Hepatocyte (in vitro differentiated cells): ENCODE data around the gene DNAJB12. TPM values are rescaled to one million over a fixed set of nuclear protein-coding genes. Genes with fewer than 3 reads are reported as not detected.
A peak's percentile ranks its signal among the peaks of the same experiment; 100 is the strongest.
"Not testable (repeated sequence)": the region's sequence is repeated elsewhere in the genome, so short reads cannot be mapped to it uniquely, and the experiment has no call there.

Experiments used
- DNase-seq: peaks from one replicate; pipeline ENCODE4 v3.0.0-alpha.2; 2016; ENCODE audit warnings: low spot score
- H2AFZ ChIP-seq: fragments of 200-600 bp; sonication (generic); 2 replicates; pipeline ENCODE4 v1.6.0; 2016; ENCODE audit warnings: antibody characterized with exemption, mild to moderate bottlenecking
- H3K27ac ChIP-seq: fragments of 200-600 bp; sonication (generic); 2 replicates; pipeline ENCODE4 v1.5.1; 2016; ENCODE audit warnings: mild to moderate bottlenecking
- H3K27me3 ChIP-seq: fragments of 200-600 bp; sonication (generic); 2 replicates; pipeline ENCODE4 v1.6.1; 2016
- H3K36me3 ChIP-seq: fragments of 200-600 bp; sonication (generic); replicated peaks from 2 replicates; pipeline ENCODE4 v1.5.1; 2016; ENCODE audit warnings: low read depth; ENCODE audit not compliant: insufficient read depth
- H3K4me1 ChIP-seq: fragments of 200-600 bp; sonication (generic); 2 replicates; pipeline ENCODE4 v1.5.1; 2016; ENCODE audit warnings: mild to moderate bottlenecking, moderate library complexity; ENCODE audit not compliant: insufficient read depth
- H3K4me2 ChIP-seq: fragments of 200-600 bp; sonication (generic); 2 replicates; pipeline ENCODE4 v1.6.0; 2016
- H3K4me3 ChIP-seq: fragments of 200-600 bp; sonication (generic); 2 replicates; pipeline ENCODE4 v1.5.1; 2016; ENCODE audit warnings: mild to moderate bottlenecking
- H3K79me2 ChIP-seq: fragments of 200-600 bp; sonication (generic); 2 replicates; pipeline ENCODE4 v1.6.0; 2017; ENCODE audit warnings: mild to moderate bottlenecking
- H3K9me2 ChIP-seq: fragments of 200-600 bp; sonication (generic); replicated peaks from 2 replicates; pipeline ENCODE4 v1.6.0; 2017; ENCODE audit warnings: mild to moderate bottlenecking; ENCODE audit not compliant: insufficient read depth
- H3K9me3 ChIP-seq: fragments of 200-600 bp; sonication (generic); 2 replicates; pipeline ENCODE4 v1.5.1; 2016; ENCODE audit warnings: low read depth, mild to moderate bottlenecking
- H4K20me1 ChIP-seq: fragments of 200-600 bp; sonication (generic); 2 replicates; pipeline ENCODE4 v1.6.0; 2016; ENCODE audit warnings: mild to moderate bottlenecking; ENCODE audit not compliant: insufficient read depth, poor library complexity, severe bottlenecking
- EZH2 ChIP-seq: fragments of 200-600 bp; sonication (generic); IDR thresholded peaks from 2 replicates; pipeline ENCODE4 v1.6.1; 2016; ENCODE audit warnings: antibody characterized with exemption, mild to moderate bottlenecking, borderline replicate concordance
- EZH2phosphoT487 ChIP-seq: fragments of 200-600 bp; sonication (generic); IDR thresholded peaks from one replicate; pipeline ENCODE4 v1.6.1; 2018; ENCODE audit warnings: antibody characterized with exemption, mild to moderate bottlenecking, low read depth, moderate library complexity; ENCODE audit not compliant: unreplicated experiment, severe bottlenecking
- WGBS: methylation state at CpG from one replicate; pipeline ENCODE4 v1.1.6; 2016; ENCODE audit warnings: low lambda C conversion rate; ENCODE audit errors: missing lambda C conversion rate; 5-methylcytosine and 5-hydroxymethylcytosine counted together
- polyA plus RNA-seq: library from polyadenylated mRNA; unstranded; fragments of >200 nt; fragmentation: Nextera tagmentation; extraction: Ambion mirVana; gene quantifications from 2 replicates; pipeline ENCODE4 v1.2.1, GENCODE V29; 2016
- total RNA-seq: library from RNA; depleted of rRNA; stranded (reverse); fragments of >200 nt; gene quantifications from 2 replicates; pipeline ENCODE4 v1.2.3, GENCODE V29; 2014
- TF ChIP-seq, protein P1 (sequence below): fragments of 200-600 bp; sonication (generic); IDR thresholded peaks from 2 replicates; pipeline ENCODE4 v1.5.1; 2016; ENCODE audit warnings: antibody characterized with exemption, mild to moderate bottlenecking; ENCODE audit not compliant: poor library complexity

The DNAJB12 gene
- total RNA-seq (31.0 and 33.5 TPM in 2 replicates), polyA plus RNA-seq (40.3 and 41.5 TPM in 2 replicates)

DNA sequence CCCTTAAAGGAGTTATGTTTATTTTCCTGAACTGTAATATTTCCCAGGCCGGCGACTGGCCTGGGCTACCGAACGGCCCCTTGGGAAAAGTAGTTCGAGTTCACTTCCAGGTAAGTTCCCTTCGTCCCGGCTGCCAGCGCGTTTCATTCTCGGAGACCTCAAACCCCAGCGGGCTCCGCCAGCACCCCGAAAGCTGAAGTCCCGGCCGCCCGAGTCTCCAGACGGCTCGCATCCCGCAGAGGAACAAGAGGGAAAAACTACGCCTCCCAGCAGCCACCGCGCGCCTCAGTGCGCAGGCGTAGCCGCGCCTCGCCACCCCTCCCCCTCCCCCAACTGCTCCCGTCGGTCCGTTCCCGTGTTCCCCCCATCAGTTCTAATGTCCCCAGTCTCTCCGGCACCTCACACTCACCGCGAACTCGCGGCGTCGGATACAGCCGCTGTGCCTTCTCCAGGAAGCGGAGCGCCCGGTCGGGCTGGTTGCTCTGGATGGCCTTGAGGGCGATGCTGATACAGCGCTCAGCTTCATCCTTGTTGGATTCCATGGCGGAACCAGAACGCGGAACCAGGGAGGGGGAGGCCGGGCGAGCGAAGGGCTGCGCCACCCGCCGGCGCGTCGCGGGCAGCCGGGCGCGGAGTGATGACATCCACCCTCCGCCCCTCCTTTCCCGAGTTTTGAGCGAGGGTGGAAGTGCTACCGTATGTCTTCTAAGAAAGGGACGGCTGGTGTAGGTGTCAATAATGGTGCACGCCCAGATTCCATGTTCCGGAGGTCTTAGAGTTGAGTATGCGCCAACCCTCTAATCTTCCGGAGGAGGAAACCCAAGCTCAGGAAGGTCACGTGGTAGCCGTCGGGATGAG is at the start of gene DNAJB12:
Gene DNAJB12, minus strand, starts transcription at position 564 of the 858 bp plus-strand sequence. Its CDS starts 22 bp downstream, at position 542.
- TF ChIP-seq EZH2 (no peak), EZH2phosphoT487 (no peak)
- TF ChIP-seq, protein P1, sequence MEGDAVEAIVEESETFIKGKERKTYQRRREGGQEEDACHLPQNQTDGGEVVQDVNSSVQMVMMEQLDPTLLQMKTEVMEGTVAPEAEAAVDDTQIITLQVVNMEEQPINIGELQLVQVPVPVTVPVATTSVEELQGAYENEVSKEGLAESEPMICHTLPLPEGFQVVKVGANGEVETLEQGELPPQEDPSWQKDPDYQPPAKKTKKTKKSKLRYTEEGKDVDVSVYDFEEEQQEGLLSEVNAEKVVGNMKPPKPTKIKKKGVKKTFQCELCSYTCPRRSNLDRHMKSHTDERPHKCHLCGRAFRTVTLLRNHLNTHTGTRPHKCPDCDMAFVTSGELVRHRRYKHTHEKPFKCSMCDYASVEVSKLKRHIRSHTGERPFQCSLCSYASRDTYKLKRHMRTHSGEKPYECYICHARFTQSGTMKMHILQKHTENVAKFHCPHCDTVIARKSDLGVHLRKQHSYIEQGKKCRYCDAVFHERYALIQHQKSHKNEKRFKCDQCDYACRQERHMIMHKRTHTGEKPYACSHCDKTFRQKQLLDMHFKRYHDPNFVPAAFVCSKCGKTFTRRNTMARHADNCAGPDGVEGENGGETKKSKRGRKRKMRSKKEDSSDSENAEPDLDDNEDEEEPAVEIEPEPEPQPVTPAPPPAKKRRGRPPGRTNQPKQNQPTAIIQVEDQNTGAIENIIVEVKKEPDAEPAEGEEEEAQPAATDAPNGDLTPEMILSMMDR = no peak
- H3K4me2 ChIP-seq = peak within 1 kb of the TSS; percentile 91
- no peaks in the 10 kb centered on the region for H3K9me3 ChIP-seq
- peaks cover 16% of the 10 kb centered on the region for H3K4me1 ChIP-seq
- under 1% methylated on average over 72 of the region's 74 CpGs for WGBS
- peaks cover 44% of the 10 kb centered on the region for H3K79me2 ChIP-seq
- H2AFZ ChIP-seq = peak within 1 kb of the TSS; percentile 95
- peak; percentile 96 for DNase-seq
- peak within 1 kb of the TSS; percentile 99 for H3K27ac ChIP-seq
- H3K4me3 ChIP-seq = peak within 1 kb of the TSS; percentile 88
- H4K20me1 ChIP-seq = peaks cover 17% of the 10 kb centered on the region
- H3K9me2 ChIP-seq = no peaks in the 10 kb centered on the region
- no peaks in the 10 kb centered on the region for H3K27me3 ChIP-seq
- H3K36me3 ChIP-seq = no peaks in the 10 kb centered on the region

DNA sequence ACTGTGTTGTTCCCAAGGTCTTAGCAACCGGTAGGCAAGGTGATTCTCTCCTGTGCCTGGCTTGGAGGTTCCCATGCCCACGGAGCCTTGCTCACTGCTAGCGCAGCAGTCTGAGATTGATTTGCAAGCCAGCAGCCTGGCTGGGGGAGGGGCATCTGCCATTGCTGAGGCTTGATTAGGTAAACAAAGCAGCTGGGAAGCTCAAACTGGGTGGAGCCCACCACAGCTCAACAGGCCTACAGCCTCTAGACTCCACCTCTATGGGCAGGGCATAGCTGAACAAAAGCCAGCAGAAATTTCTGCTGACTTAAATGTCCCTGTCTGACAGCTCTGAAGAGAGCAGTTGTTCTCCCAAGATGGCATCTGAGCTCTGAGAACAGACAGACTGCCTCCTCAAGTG is 40.9 kb upstream of the DNAJB12 start:
- not testable (repeated sequence) for H3K4me3 ChIP-seq, H3K27ac ChIP-seq, H2AFZ ChIP-seq, DNase-seq, H3K4me2 ChIP-seq, H3K9me2 ChIP-seq, H3K79me2 ChIP-seq, H4K20me1 ChIP-seq, H3K36me3 ChIP-seq, H3K4me1 ChIP-seq, H3K27me3 ChIP-seq, H3K9me3 ChIP-seq
- 84% methylated on average over 3 of the region's 3 CpGs for WGBS

DNA sequence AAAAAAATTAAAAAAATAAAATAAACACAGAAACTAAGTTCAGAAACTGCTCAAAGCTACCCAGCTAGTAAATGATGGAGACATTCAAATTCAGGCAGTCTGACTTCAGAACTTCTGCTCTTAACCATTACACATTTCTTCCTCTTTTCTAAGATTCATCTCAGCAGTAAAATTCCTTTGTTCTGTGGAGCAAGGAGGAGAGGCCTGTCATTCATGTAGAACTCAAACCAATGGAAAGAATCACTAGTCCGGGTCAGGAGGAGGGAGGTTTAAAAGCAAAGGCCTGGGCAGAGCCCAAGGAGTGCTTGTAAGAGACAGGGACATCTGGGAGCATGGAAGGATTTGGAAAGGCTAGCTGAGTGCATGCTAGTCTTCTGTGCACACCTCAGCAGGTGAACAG is 37.9 kb upstream of the DNAJB12 start:
- Histone ChIP-seq H3K27me3 (no peaks in the 10 kb centered on the region), H3K4me1 (no peaks in the 10 kb centered on the region), H2AFZ (no peak overlapping the region), H3K36me3 (no peaks in the 10 kb centered on the region), H3K4me2 (no peak overlapping the region), H3K4me3 (no peak overlapping the region), H4K20me1 (no peaks in the 10 kb centered on the region), H3K9me3 (no peaks in the 10 kb centered on the region), H3K9me2 (no peaks in the 10 kb centered on the region), H3K27ac (no peak overlapping the region), H3K79me2 (no peaks in the 10 kb centered on the region)
- TF ChIP-seq, protein P1 = no peak
- TF ChIP-seq EZH2 (no peak), EZH2phosphoT487 (no peak)
- DNase-seq = no peak
- 100% methylated on average over 1 of the region's 1 CpG for WGBS

DNA sequence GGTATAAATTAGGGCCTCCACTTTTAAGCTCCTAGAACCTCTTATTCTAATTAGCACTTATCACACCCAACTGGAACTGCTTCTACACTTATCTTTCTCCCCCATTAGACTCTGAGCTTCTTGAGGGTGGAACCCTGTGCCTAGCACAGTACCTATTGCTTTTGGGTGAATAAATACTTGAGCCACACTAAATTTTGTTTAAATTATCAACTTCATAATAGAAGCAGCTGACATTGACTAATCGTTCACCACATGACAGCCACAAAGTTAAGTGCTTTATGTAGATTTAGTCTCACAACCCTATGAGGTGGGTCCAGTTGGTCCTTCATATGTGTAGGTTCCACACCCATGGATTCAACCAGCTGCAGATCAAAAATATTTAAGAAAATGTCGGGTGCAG is 36.0 kb upstream of the DNAJB12 start:
- Histone ChIP-seq H3K79me2 (no peaks in the 10 kb centered on the region), H3K36me3 (no peaks in the 10 kb centered on the region), H3K9me2 (no peaks in the 10 kb centered on the region), H3K4me1 (no peaks in the 10 kb centered on the region), H3K27me3 (no peaks in the 10 kb centered on the region), H3K27ac (no peak overlapping the region), H3K9me3 (no peaks in the 10 kb centered on the region), H4K20me1 (no peaks in the 10 kb centered on the region), H2AFZ (no peak overlapping the region), H3K4me3 (no peak overlapping the region), H3K4me2 (no peak overlapping the region)
- WGBS = 100% methylated on average over 2 of the region's 2 CpGs
- TF ChIP-seq, protein P1 = no peak
- TF ChIP-seq EZH2 (no peak), EZH2phosphoT487 (no peak)
- DNase-seq = no peak
